ENCODE measurements around the gene FBXL19. TPM values are rescaled to one million over a fixed set of nuclear protein-coding genes. Genes with fewer than 3 reads are reported as not detected.

The FBXL19 gene
- total and polyA plus RNA-seq, 5 donors from 2014 or later, result 0.14 to 13.0 (median 0.19) TPM; not detected in 1

GRCh38 chr16:30896889-30897733, 26.3 kb upstream of the FBXL19 start:
- peak overlapping the region; percentile 37 for H3K4me3 ChIP-seq (ENCODE audit: low read depth, low read length)
- H3K36me3 Mint-ChIP-seq, result no peaks in the 10 kb centered on the region
- H3K27ac Mint-ChIP-seq, result peak overlapping the region; percentile 73 to 88 (median 87)
- H3K27me3 Mint-ChIP-seq, result peaks cover 4% of the 10 kb centered on the region
- H3K36me3 ChIP-seq (ENCODE audit: control insufficient read depth, insufficient read depth, low read length), result no peaks in the 10 kb centered on the region
- peak overlapping the region; percentile 54 to 93 (median 66) for H3K4me3 Mint-ChIP-seq
- DNase-seq (peak; percentile 66 to 89 (median 73)), ATAC-seq (ENCODE audit: low read depth in 2 of 2) (peak; percentile 56 to 59)
- H3K9me3 Mint-ChIP-seq, result no peaks in the 10 kb centered on the region
- peaks cover 36% of the 10 kb centered on the region for H3K4me1 ChIP-seq (ENCODE audit: control insufficient read depth, insufficient read depth, low read length, poor library complexity, severe bottlenecking)
- peak overlapping the region; percentile 51 for H3K27ac ChIP-seq (ENCODE audit: insufficient read depth, low read length, poor library complexity, severe bottlenecking)
- H3K4me1 Mint-ChIP-seq, result peaks cover 15 to 58% (median 24%) of the 10 kb centered on the region in 4 donors
- no peaks in the 10 kb centered on the region for H3K9me3 ChIP-seq (ENCODE audit: control insufficient read depth in 2 of 2, low read length in 2 of 2)
- H3K27me3 ChIP-seq (ENCODE audit: control insufficient read depth, insufficient read depth, low read length), result no peaks in the 10 kb centered on the region

DNA sequence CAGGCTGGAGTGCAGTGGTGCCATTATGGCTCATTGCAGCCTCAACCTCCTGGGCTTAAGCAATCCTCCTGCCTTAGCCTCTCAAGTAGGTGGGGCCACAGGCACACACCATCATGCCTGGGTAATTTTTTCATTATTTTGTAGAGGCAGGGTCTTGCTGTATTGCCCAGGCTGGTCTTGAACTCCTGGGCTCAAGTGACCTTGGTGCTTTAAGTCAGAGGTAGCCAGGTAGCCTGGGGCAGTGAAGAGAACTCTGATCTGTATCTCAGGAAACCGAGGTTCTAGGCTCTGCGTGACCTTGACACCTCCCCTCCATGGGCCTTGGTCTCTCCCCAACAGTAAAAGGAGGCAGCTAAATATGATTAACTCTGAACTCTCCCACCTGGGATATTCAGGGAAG, 23.6 kb upstream of the FBXL19 start:
- no peak for ATAC-seq (ENCODE audit: low read depth in 2 of 2)
- H3K4me1 ChIP-seq (ENCODE audit: control insufficient read depth, insufficient read depth, low read length, poor library complexity, severe bottlenecking), result peaks cover 37% of the 10 kb centered on the region

GRCh38 chr16:30900588-30900987, 22.8 kb upstream of the FBXL19 start:
- no peak for DNase-seq
- H3K9me3 ChIP-seq (ENCODE audit: control insufficient read depth in 2 of 2, low read length in 2 of 2), result no peaks in the 10 kb centered on the region
- Mint-ChIP-seq H3K4me1 (peaks cover 11 to 54% (median 26%) of the 10 kb centered on the region in 4 donors), H3K36me3 (no peaks in the 10 kb centered on the region), H3K27me3 (no peaks in the 10 kb centered on the region), H3K4me3 (peak overlapping the region in 2 of 4 donors; percentile 73 to 93), H3K9me3 (no peaks in the 10 kb centered on the region), H3K27ac (no peak overlapping the region)
- H3K4me1 ChIP-seq (ENCODE audit: control insufficient read depth, insufficient read depth, low read length, poor library complexity, severe bottlenecking), result peaks cover 37% of the 10 kb centered on the region
- no peak for ATAC-seq (ENCODE audit: low read depth in 2 of 2)
- no peaks in the 10 kb centered on the region for H3K36me3 ChIP-seq (ENCODE audit: control insufficient read depth, insufficient read depth, low read length)
- H3K27me3 ChIP-seq (ENCODE audit: control insufficient read depth, insufficient read depth, low read length), result no peaks in the 10 kb centered on the region
- H3K4me3 ChIP-seq (ENCODE audit: low read depth, low read length), result no peak overlapping the region
- no peak overlapping the region for H3K27ac ChIP-seq (ENCODE audit: insufficient read depth, low read length, poor library complexity, severe bottlenecking)

More for the DNA sequence above, 23.6 kb upstream of the FBXL19 start:
- Mint-ChIP-seq H3K4me3 (peak overlapping the region in 1 of 4 donors; percentile 73), H3K4me1 (peaks cover 17 to 60% (median 29%) of the 10 kb centered on the region in 4 donors), H3K36me3 (no peaks in the 10 kb centered on the region), H3K27ac (peak overlapping the region in 1 of 3 donors; percentile 77), H3K9me3 (no peaks in the 10 kb centered on the region), H3K27me3 (no peaks in the 10 kb centered on the region)
- Histone ChIP-seq H3K36me3 (ENCODE audit: control insufficient read depth, insufficient read depth, low read length) (no peaks in the 10 kb centered on the region), H3K4me3 (ENCODE audit: low read depth, low read length) (no peak overlapping the region), H3K9me3 (ENCODE audit: control insufficient read depth in 2 of 2, low read length in 2 of 2) (no peaks in the 10 kb centered on the region), H3K27ac (ENCODE audit: insufficient read depth, low read length, poor library complexity, severe bottlenecking) (no peak overlapping the region), H3K27me3 (ENCODE audit: control insufficient read depth, insufficient read depth, low read length) (no peaks in the 10 kb centered on the region)
- no peak for DNase-seq

GRCh38 chr16:30901201-30902028, 22.0 kb upstream of the FBXL19 start:
- DNase-seq (peak in 2 of 3 donors; percentile 20 to 68), ATAC-seq (ENCODE audit: low read depth in 2 of 2) (no peak)
- no peaks in the 10 kb centered on the region for H3K27me3 ChIP-seq (ENCODE audit: control insufficient read depth, insufficient read depth, low read length)
- Mint-ChIP-seq H3K36me3 (no peaks in the 10 kb centered on the region), H3K4me1 (peaks cover 8 to 46% (median 22%) of the 10 kb centered on the region in 4 donors), H3K9me3 (no peaks in the 10 kb centered on the region), H3K27ac (peak overlapping the region in 2 of 3 donors; percentile 52 to 64), H3K4me3 (peak overlapping the region; percentile 73 to 93 (median 82)), H3K27me3 (no peaks in the 10 kb centered on the region)
- peak overlapping the region; percentile 47 for H3K27ac ChIP-seq (ENCODE audit: insufficient read depth, low read length, poor library complexity, severe bottlenecking)
- H3K4me1 ChIP-seq (ENCODE audit: control insufficient read depth, insufficient read depth, low read length, poor library complexity, severe bottlenecking), result peaks cover 32% of the 10 kb centered on the region
- H3K4me3 ChIP-seq (ENCODE audit: low read depth, low read length), result peak overlapping the region; percentile 72
- no peaks in the 10 kb centered on the region for H3K9me3 ChIP-seq (ENCODE audit: control insufficient read depth in 2 of 2, low read length in 2 of 2)
- no peaks in the 10 kb centered on the region for H3K36me3 ChIP-seq (ENCODE audit: control insufficient read depth, insufficient read depth, low read length)

- Histone ChIP-seq H3K36me3 (ENCODE audit: control insufficient read depth, insufficient read depth, low read length) (no peaks in the 10 kb centered on the region), H3K9me3 (ENCODE audit: control insufficient read depth in 2 of 2, low read length in 2 of 2) (no peaks in the 10 kb centered on the region), H3K4me3 (ENCODE audit: low read depth, low read length) (peak overlapping the region; percentile 72), H3K4me1 (ENCODE audit: control insufficient read depth, insufficient read depth, low read length, poor library complexity, severe bottlenecking) (peaks cover 25% of the 10 kb centered on the region), H3K27me3 (ENCODE audit: control insufficient read depth, insufficient read depth, low read length) (no peaks in the 10 kb centered on the region), H3K27ac (ENCODE audit: insufficient read depth, low read length, poor library complexity, severe bottlenecking) (peak overlapping the region; percentile 69)
- Mint-ChIP-seq H3K4me1 (peaks cover 5 to 39% (median 20%) of the 10 kb centered on the region in 4 donors), H3K27ac (peak overlapping the region; percentile 95 to 99 (median 97)), H3K36me3 (no peaks in the 10 kb centered on the region), H3K27me3 (no peaks in the 10 kb centered on the region), H3K4me3 (peak overlapping the region; percentile 92 to 97 (median 94)), H3K9me3 (no peaks in the 10 kb centered on the region)
- ATAC-seq (ENCODE audit: low read depth in 2 of 2) (peak; percentile 82 to 86), DNase-seq (peak; percentile 34 to 73 (median 64))
These were observed 21.1 kb upstream of the FBXL19 start for GRCh38 chr16:30902029-30902972.

- H3K36me3 Mint-ChIP-seq, result no peaks in the 10 kb centered on the region
- Histone ChIP-seq H3K36me3 (ENCODE audit: control insufficient read depth, insufficient read depth, low read length) (no peaks in the 10 kb centered on the region), H3K4me3 (ENCODE audit: low read depth, low read length) (no peak overlapping the region), H3K27ac (ENCODE audit: insufficient read depth, low read length, poor library complexity, severe bottlenecking) (peak overlapping the region; percentile 69), H3K4me1 (ENCODE audit: control insufficient read depth, insufficient read depth, low read length, poor library complexity, severe bottlenecking) (peaks cover 24% of the 10 kb centered on the region), H3K27me3 (ENCODE audit: control insufficient read depth, insufficient read depth, low read length) (no peaks in the 10 kb centered on the region), H3K9me3 (ENCODE audit: control insufficient read depth in 2 of 2, low read length in 2 of 2) (no peaks in the 10 kb centered on the region)
- peak in 1 of 3 donors; percentile 70 for DNase-seq
- ATAC-seq (ENCODE audit: low read depth in 2 of 2), result peak in 1 of 2 donors; percentile 15
- no peaks in the 10 kb centered on the region for H3K27me3 Mint-ChIP-seq
- no peaks in the 10 kb centered on the region for H3K9me3 Mint-ChIP-seq
- H3K27ac Mint-ChIP-seq, result peak overlapping the region; percentile 95 to 99 (median 97)
- peaks cover 4 to 37% (median 20%) of the 10 kb centered on the region in 4 donors for H3K4me1 Mint-ChIP-seq
- H3K4me3 Mint-ChIP-seq, result peak overlapping the region; percentile 92 to 97 (median 94)
These were observed 20.4 kb upstream of the FBXL19 start for GRCh38 chr16:30903002-30903401.

DNA sequence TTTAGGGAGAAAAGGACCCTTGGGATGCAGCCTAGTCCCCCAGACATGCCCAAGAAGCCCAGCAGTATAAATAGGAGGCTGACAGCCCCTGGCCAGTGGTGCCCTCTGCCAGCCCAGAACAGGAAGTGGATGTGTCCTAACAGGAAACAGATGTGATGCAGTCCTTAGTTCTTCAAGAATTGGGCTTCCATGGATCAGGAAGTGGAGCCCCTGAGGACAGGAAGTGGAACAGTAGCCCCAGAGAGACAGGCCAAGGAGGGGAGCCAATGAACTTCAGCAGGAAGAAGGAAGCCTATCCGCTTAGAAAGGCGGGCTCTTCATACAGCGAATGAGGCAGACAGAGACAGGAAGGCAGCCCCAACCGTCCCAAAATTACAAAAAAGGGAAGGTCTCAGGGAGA, 19.8 kb upstream of the FBXL19 start:
- ATAC-seq (ENCODE audit: low read depth in 2 of 2) (no peak), DNase-seq (peak in 1 of 3 donors; percentile 55)
- peaks cover 4 to 37% (median 20%) of the 10 kb centered on the region in 4 donors for H3K4me1 Mint-ChIP-seq
- H3K9me3 Mint-ChIP-seq, result no peaks in the 10 kb centered on the region
- H3K4me1 ChIP-seq (ENCODE audit: control insufficient read depth, insufficient read depth, low read length, poor library complexity, severe bottlenecking), result peaks cover 24% of the 10 kb centered on the region
- H3K27me3 Mint-ChIP-seq, result no peaks in the 10 kb centered on the region
- no peaks in the 10 kb centered on the region for H3K36me3 ChIP-seq (ENCODE audit: control insufficient read depth, insufficient read depth, low read length)
- H3K27me3 ChIP-seq (ENCODE audit: control insufficient read depth, insufficient read depth, low read length), result no peaks in the 10 kb centered on the region
- no peaks in the 10 kb centered on the region for H3K9me3 ChIP-seq (ENCODE audit: control insufficient read depth in 2 of 2, low read length in 2 of 2)
- no peak overlapping the region for H3K4me3 ChIP-seq (ENCODE audit: low read depth, low read length)
- peak overlapping the region; percentile 69 for H3K27ac ChIP-seq (ENCODE audit: insufficient read depth, low read length, poor library complexity, severe bottlenecking)
- peak overlapping the region; percentile 0 to 92 (median 76) for H3K4me3 Mint-ChIP-seq
- peak overlapping the region; percentile 84 to 95 (median 93) for H3K27ac Mint-ChIP-seq
- no peaks in the 10 kb centered on the region for H3K36me3 Mint-ChIP-seq

Data from CD4-positive, CD25-positive, alpha-beta regulatory T cell (primary cell).